ENCODE data around the gene FAM83C. TPM values are rescaled to one million over a fixed set of nuclear protein-coding genes. Genes with fewer than 3 reads are reported as not detected.

Gene FAM83C
- total RNA-seq, 1 experiment from 2014 or later, result not detected

DNA sequence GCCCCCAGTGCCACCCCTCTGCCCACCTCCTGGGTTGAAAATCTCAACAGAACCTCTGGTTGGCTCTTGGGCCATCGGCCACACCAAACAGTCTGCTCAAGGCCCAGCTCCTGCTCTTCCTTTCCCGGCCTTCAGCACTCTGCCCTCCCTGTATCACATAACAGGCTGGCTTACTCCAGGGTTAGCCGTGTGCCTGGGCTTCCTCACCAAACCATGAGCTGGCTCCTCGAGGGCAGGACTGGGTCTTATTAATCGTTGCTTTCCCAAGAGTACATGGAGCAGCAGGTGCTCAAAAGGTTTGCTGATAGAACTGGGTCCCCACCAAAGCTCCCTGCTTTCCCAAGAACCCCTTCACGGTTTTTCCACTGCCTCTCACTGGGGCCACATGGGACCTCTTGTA, 12.7 kb upstream of the FAM83C start:
- no peaks in the 10 kb centered on the region for H3K27me3 Mint-ChIP-seq (ENCODE audit: unreplicated experiment)
- peaks cover 87% of the 10 kb centered on the region for H3K4me1 Mint-ChIP-seq (ENCODE audit: low read depth, unreplicated experiment)
- no peak for DNase-seq
- TF ChIP-seq CTCF (IDR thresholded peaks at IDR 0.05; ENCODE audit: unreplicated experiment), result no peak
- BruUV-seq (replicated peaks), result no TSS peak
- CTCF ChIA-PET, result interaction anchor here (0.6 to 4.2 kb wide), 11 partner anchors 13 to 356 kb away, joined by 3 to 85 read pairs (median 7); partner anchors contain the start of genes CEP250 and FAM83C
- no peaks in the 10 kb centered on the region for H3K9me3 Mint-ChIP-seq (ENCODE audit: low read depth, unreplicated experiment)
- H3K36me3 Mint-ChIP-seq (ENCODE audit: insufficient read depth, unreplicated experiment), result peaks cover 41% of the 10 kb centered on the region
- intact Hi-C loops (cut with micrococcal nuclease; ENCODE audit: unreplicated experiment), result loop anchor here (1.0 kb wide), 2 partner anchors 21 to 142 kb away; partner anchors contain the start of gene EIF6
- H3K27ac Mint-ChIP-seq (ENCODE audit: unreplicated experiment), result peak overlapping the region; percentile 88
- H3K4me3 Mint-ChIP-seq (ENCODE audit: low read depth, unreplicated experiment), result peak overlapping the region; percentile 7

DNA sequence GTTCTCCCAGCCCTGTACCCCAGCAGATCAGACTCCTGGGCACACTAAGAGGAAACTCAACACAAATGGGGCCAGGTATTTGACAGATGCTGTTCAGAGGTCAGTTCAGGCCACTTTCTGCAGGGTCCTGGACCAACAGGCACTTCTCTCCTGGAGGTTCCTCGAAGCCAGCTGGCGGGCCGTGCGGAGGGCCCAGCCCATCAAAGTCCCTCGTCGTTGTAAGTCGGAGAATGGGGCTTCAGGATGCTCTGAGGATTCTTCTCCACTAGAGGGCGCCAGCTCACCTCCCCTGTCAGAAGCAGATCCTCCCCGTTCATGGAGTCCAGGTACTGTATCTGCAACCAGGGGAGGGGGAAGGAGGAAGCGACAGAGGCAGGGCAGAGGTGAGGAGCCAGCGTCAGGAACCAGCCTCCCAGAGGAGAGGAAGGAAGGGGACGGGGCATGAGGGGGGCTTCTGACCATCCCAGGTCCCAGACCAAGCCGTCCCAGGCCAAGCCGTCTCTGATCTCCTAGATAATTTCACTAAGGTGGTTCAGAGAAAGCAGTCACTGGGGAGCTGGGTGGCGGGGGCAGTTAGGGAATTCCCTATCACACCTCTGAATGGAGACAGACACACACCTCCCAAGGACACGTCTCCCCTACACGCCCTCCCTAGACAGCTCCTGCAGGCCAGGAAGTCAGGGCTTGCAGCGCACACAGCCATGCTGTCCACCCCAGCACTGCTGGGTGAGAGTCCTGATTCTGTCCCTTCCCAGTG, 11.7 kb upstream of the FAM83C start:
- Mint-ChIP-seq H3K4me3 (ENCODE audit: low read depth, unreplicated experiment) (peak overlapping the region; percentile 2), H3K9me3 (ENCODE audit: low read depth, unreplicated experiment) (no peaks in the 10 kb centered on the region), H3K4me1 (ENCODE audit: low read depth, unreplicated experiment) (peaks cover 84% of the 10 kb centered on the region), H3K36me3 (ENCODE audit: insufficient read depth, unreplicated experiment) (peaks cover 41% of the 10 kb centered on the region), H3K27me3 (ENCODE audit: unreplicated experiment) (no peaks in the 10 kb centered on the region), H3K27ac (ENCODE audit: unreplicated experiment) (peak overlapping the region; percentile 88)
- BruUV-seq (replicated peaks), result no TSS peak
- DNase-seq, result peak; percentile 95
- intact Hi-C loops (cut with micrococcal nuclease; ENCODE audit: unreplicated experiment), result loop anchor here (1.0 kb wide), 3 partner anchors 20 to 143 kb away; partner anchors contain the start of gene EIF6
- peak; percentile 97 for TF ChIP-seq CTCF (IDR thresholded peaks at IDR 0.05; ENCODE audit: unreplicated experiment)
- CTCF ChIA-PET, result interaction anchor here (0.6 to 4.2 kb wide), 19 partner anchors 9 to 312 kb away, joined by 3 to 85 read pairs (median 4); partner anchors contain the start of gene EIF6

GRCh38 chr20:35303382-35303734, 11.1 kb upstream of the FAM83C start:
- H3K27me3 Mint-ChIP-seq (ENCODE audit: unreplicated experiment), result no peaks in the 10 kb centered on the region
- H3K9me3 Mint-ChIP-seq (ENCODE audit: low read depth, unreplicated experiment), result no peaks in the 10 kb centered on the region
- peaks cover 41% of the 10 kb centered on the region for H3K36me3 Mint-ChIP-seq (ENCODE audit: insufficient read depth, unreplicated experiment)
- DNase-seq, result no peak
- CTCF ChIA-PET, result interaction anchor here (0.6 to 4.2 kb wide), 16 partner anchors 9 to 207 kb away, joined by 3 to 85 read pairs (median 4); partner anchors contain the start of gene EIF6
- peaks cover 81% of the 10 kb centered on the region for H3K4me1 Mint-ChIP-seq (ENCODE audit: low read depth, unreplicated experiment)
- intact Hi-C loops (cut with micrococcal nuclease; ENCODE audit: unreplicated experiment), result loop anchor here (1.0 kb wide), 1 partner anchor 26 kb away; no protein-coding TSS in a partner anchor
- TF ChIP-seq CTCF (IDR thresholded peaks at IDR 0.05; ENCODE audit: unreplicated experiment), result no peak
- H3K27ac Mint-ChIP-seq (ENCODE audit: unreplicated experiment), result peak overlapping the region; percentile 88
- no peak overlapping the region for H3K4me3 Mint-ChIP-seq (ENCODE audit: low read depth, unreplicated experiment)
- TSS peak; percentile 28 for BruUV-seq (replicated peaks)

DNA sequence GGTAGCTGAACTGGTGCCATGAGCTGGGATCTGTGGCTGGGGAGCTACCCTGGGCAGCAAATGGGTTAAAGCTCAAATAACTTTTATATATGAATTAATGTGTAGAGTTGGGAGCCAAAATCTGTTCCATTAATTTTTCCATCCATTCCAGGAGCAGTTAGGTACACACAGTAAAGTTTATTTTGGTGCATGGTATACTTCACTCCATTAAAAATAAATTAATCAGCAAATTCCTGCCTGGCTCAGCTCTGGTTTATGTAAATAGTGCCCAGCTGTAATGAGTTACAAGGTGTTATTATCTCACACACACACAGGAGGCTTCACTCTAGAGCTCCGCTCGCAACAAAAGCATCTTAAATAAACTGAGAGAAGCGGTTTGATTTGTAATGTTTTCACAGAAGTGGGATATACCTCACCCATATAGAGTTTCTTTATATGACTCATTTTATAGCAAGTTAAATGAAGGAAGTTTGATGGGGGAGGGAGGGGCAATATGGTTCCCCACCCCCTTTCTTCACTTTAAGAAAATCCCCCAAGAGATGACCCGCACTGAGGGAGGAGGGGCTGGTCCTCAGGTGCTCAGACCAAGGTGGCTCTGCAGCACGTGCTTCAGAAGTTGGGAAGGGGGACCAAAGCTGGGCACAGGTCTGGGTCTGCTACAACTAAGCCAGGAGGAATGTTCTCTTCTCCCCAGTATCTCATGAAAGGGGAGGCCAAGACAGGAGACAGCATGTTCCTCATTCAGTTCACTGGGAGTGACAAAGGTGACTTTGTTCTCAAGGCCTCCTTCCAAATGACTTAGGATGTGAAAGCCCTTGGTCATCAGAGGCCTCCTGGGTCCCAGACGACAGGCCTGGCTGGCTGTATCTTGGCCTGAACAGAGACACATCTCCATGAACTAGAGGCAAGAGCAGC, 10.5 kb upstream of the FAM83C start:
- no TSS peak for BruUV-seq (replicated peaks)
- Mint-ChIP-seq H3K27ac (ENCODE audit: unreplicated experiment) (peak overlapping the region; percentile 88), H3K36me3 (ENCODE audit: insufficient read depth, unreplicated experiment) (peaks cover 41% of the 10 kb centered on the region), H3K4me3 (ENCODE audit: low read depth, unreplicated experiment) (no peak overlapping the region), H3K4me1 (ENCODE audit: low read depth, unreplicated experiment) (peaks cover 74% of the 10 kb centered on the region), H3K9me3 (ENCODE audit: low read depth, unreplicated experiment) (no peaks in the 10 kb centered on the region), H3K27me3 (ENCODE audit: unreplicated experiment) (no peaks in the 10 kb centered on the region)
- TF ChIP-seq CTCF (IDR thresholded peaks at IDR 0.05; ENCODE audit: unreplicated experiment), result no peak
- intact Hi-C loops (cut with micrococcal nuclease; ENCODE audit: unreplicated experiment), result loop anchor here (1.0 kb wide), 1 partner anchor 27 kb away; no protein-coding TSS in a partner anchor
- CTCF ChIA-PET, result interaction anchor here (0.9 to 4.2 kb wide), 13 partner anchors 9 to 206 kb away, joined by 3 to 85 read pairs (median 4); partner anchors contain the start of gene EIF6
- DNase-seq, result no peak

Data from Calu3 (cell line).